GM19240 (cell line): Measurements from ENCODE around the gene PARPBP.
"Not testable (repeated sequence)": the region's sequence is repeated elsewhere in the genome, so short reads cannot be mapped to it uniquely, and the experiment has no call there.

Experiments
- DNase-seq: peaks from one replicate; pipeline ENCODE4 v3.0.0; 2011; ENCODE audit warnings: low spot score; ENCODE audit not compliant: insufficient read length

The PARPBP gene

DNA sequence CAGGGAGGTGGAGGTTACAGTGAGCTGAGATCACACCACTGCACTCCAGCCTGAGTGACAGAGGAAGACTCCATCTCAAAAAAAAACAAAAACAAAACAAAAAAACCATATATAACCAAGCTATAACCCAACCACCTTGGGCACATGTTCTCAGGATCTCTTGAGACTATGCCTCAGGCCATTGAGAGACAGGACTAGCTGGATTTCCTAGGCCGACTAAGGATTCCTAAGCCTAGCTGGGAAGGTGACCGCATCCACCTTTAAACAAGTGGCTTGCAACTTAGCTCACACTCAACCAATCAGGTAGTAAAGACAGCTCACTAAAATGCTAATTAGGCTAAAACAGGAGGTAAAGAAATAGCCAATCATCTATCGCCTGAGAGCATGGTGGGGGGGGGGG is 35.2 kb downstream of the PARPBP start:
- DNase-seq: not testable (repeated sequence)

DNA sequence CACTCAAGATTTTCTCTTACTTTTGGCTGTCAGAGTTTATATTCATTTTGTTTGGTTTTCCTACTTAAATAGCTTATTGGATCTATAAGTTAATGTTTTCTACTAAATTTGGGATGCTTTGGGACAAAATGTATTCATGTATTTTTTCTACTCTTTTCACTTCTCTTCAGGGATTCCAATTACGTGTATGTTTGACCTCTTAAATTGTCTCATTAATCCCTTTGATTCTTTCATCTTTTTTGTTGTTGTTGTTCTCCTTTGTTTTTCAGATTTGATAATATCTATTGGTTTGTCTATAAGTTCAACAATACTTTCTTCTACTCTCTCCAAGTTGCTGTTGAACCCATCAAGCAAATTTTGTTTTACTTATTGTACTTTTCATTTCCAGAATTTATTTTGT is 43.4 kb downstream of the PARPBP start:
- no peak for DNase-seq

DNA sequence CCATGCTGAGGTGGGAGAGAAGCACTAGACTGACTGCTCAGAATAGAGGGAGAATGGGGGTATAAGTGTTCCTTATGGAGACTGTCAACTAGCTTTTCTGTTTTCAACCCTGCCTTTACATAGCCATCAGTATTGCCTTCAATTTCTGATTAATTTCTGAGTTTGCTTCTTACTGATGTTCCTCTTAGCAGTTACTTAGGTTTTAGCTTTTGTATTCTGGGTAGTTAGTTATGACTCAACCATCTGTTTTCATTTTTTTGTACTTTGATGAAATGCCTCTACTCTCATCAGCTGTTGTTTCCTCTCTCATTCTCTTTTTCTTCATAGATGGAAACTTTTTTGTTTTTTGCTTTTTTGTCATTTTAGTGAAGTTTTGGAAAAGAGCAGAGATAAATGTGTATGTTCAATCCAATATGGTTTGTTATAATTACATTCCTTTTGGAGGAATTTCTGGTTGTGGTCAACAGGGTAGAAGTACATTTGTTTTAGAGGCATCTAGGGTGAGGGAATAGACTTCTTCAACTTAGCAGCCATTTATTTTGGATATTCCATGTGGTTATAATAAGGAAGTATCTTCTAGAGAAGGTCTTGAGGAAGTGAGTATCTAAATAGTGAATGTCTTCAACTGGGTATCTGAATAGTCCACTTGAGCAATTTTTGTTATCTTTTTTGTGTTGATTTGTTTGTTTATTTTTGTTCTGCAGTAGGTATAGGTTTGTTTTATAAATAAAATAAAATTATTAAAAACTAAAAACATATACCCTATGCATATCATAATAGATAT is 48.0 kb downstream of the PARPBP start:
- DNase-seq: no peak

DNA sequence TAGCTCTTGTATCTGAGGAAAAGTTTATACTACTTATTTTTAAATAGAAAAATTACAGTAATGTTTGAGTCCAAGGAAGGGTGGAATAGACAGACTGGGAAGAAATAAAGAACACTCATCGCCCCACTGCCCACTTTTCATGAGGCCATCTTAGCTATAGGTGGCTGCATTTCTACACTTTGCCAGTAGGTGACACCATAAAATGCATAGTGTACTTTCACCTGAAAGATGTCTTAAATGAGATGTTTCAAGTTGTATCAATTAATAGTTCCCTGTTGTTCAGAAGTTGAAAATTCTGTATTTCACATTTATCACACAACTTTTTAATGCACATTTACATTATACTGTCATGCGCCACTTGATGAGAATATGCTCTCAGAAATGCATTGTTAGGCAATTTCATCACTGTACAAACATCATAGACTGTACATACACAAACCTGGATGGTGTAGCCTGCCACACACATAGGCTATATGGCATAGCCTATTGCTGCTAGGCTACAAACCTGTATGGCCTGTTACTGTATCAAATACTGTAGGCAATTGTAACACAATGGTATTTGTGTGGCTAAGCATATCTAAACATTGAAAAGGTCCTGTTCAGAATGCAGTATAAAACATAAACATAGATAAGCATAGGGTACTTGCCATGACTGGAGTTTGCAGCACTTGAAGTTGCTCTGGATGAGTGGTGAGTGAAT is 50.1 kb downstream of the PARPBP start:
- DNase-seq: no peak

DNA sequence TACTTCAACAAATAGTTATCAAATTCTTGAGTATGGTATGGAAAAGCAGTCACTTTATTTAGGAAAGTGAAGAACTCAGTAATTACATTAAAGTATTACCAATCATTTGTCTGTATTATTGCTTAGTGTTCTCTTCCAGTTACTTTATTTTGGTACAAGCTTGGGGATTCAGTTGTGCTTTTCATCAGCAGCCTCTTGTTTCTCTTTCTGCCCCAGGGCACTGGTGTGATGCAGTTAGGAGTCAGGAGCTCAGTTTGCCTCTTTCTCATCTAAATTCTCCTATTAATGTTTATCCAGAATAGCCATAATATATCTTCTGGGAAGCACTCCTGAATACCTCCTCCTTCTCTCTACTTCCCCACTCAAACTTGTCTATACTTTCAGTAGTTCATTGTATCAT is 52.0 kb downstream of the PARPBP start:
- no peak for DNase-seq

DNA sequence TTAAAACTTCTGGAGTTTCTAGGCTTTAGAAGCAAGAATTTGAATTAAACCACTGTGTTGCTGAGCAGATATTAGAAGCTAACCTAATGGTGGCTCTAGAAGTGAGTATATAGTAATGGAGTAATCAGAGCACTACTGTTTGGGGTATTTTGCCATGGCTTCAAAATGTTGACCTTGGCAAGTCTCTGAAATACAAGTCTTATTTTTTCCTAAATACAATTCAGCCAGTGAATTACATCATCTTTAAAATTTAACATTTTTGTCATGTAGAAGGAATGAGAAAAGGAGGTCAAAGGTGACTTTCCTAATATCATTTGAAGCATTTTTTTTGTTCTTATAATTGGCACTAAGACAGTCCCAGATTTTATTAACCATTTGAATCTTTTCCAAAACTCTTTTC is 52.5 kb downstream of the PARPBP start:
- DNase-seq: no peak

DNA sequence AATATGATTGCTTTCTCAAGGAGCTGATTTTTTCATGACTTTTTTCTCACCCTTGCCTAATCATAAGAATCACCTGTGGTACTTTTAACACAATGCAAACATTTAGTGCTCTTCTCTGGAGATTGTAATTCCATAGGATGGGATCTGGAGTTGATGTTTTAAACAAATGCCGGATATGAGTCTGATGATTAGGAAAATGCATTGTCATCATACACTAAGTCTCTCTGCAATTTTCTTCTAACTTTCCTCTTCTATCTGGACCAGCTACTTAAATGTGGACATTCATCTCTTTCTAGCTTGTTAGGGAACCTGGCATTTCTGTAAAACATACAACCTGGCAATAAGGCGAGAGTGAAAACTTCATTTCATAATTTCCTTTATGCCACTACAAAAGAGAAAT is 54.1 kb downstream of the PARPBP start:
- DNase-seq: no peak

DNA sequence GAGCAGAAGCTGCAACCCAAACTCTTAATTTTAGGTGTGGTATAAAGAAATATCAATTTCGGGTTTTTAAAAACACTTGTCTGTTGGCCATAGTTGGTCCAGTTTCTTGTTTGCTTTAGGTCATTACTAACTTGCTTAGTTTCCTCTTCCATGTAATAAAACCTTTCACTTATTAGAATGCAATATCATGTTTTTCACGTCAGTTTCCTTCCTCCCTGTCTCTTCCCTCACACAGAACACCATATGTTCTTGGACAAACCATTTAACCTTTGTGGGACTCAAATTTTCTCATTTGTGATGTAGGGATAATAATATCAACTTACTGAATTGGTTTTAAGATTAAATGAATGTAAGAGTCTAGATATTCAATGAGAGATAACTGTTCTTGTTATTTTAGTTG is 54.8 kb downstream of the PARPBP start:
- no peak for DNase-seq

DNA sequence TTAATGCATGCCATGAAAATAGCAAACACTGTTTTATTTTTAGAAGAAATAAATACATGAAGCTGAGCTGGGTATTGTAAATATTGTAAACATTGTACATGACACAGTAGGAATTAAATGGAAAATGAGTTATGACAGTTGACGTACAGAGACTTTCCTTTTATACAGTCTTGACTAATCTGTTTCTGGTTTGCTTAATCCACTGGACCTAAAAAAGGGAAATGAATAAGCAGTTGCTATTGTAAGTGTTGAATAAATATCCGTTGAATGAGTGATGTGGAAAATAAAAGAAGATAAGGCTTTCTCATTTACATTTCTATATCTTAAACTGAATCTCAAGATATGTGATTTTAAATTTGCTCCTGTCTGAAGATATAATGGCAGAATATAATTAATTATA is 62.7 kb downstream of the PARPBP start:
- DNase-seq: no peak

DNA sequence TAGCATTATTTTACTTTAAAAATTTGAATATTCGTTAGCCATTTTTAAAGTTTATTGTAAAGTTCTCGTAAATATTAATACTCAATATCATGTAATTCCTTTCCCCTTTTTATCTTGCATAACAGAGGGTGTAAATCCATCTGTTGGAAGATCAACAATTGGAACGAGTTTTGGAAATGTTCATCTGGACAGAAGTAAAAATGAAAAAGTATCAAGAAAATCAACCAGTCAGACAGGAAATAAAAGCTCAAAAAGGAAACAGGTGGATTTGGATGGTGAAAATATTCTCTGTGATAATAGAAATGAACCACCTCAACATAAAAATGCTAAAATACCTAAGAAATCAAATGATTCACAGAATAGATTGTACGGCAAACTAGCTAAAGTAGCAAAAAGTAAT is 75.8 kb downstream of the PARPBP start:
- DNase-seq: no peak

DNA sequence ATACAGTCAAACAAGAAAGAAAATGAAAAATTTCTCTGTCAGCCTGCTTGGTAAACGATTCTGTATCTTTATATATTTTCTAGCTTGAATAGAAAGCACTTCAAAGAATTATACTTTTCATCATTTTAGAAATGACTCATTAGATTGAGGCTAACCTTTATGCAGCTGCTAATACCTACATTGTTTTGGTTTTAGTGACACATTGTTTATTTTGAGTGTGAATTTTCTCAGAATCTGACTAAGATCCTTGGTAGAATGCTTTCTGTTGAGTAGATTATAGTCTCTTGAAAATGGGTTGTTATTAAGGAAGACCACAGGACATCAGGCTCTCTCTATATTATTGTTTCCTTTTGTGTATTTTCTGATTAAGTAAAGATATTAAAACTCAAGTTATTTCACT is 77.8 kb downstream of the PARPBP start, which contains the start of gene PMCH:
TSS of gene PMCH (minus strand) at position 45 of the 400 bp plus-strand sequence. CDS start 63 bp downstream, outside the sequence.
- DNase-seq: peak; percentile 9

DNA sequence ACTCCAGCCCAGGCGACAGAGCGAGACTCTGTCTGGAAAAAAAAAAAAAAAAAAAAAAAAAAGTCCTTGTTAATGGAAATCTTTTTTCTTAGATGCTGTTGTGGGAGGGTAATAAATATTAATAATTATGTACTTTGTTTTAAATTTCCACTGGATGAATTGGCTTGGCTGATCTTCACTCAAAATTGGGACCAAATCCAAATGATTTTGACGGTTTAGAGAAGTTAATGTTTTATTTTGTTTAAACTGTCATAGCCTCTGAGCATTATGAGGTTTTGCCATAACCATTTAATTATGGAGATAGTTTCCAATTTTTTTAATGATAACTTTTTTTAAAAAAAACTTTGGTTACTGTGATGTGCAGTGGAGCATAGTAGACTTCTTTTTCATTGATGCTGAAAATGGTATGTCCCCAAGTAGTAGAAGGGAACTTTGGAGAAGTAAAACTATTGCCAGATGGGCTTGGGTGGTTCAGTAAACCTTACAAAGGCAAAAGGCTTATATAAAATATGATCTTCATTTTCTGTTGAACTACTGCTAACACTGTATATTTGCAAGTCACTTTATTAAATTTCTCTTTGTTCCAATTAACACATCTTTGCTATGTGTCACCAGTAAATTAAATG is 81.6 kb downstream of the PARPBP start:
- DNase-seq: no peak

DNA sequence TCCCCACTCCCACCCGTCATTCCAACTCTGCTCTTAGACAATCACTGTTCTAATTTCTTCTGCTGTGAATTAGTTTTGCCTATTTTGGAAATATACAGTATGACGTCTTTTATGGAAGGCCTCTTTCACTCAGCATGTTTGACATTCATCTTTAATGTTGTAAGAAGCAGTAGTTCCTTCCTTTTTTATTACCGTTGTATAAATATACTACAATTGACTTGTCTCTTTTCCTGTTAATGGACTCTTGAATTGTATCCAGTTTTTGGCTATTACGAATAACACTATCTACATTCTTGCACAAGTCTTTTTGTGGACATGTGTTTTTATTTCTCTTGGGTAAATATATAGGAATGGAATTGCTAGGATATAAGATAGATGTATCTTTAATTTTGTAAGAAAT is 82.6 kb downstream of the PARPBP start:
- DNase-seq: no peak

DNA sequence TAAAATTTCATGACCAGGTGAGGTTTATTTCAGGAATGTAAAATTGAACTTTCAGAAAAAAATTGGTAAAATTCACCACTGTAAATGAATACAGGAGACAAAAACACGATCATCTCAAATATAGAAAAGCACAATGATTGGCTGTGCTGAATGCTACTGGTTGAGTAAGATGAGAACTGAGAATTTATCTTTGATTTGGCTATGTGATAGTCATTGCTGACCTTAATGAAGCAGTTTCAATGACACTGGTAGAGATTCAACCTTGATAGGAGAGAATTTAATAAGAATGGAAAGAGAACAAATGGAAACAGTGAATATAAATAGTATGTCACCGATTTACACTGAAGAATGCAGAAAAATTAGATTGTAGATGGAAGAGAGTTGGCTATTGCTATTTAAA is 84.0 kb downstream of the PARPBP start:
- no peak for DNase-seq

DNA sequence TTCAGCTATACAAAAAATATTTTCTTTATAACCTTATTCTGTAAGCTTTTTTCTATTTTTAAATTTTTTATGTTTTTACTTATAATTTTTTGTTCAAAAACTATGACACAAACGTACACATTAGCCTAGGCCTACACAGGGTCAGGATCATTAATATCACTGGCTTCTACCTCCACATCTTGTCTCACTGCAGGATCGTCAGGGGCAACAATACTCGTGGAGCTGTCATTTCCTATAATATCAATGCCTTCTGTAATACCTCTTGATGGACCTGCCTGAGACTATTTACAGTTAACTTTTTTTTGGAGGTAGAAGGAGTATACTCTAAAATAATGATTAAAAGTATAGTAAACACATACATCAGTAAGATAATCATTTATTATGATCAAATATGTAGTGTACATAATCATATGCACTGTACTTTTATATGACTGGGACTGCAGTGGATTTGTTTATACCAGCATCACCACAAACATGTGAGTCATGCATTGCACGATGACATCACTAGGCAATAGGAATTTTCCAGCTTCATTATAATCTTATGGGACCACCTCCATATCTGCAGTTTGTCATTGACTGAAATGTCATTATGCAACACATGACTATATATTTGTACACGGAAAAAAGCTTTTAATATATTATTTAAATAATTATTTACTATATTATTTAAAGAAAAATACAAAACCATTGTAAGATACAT is 96.2 kb downstream of the PARPBP start:
- DNase-seq: no peak

DNA sequence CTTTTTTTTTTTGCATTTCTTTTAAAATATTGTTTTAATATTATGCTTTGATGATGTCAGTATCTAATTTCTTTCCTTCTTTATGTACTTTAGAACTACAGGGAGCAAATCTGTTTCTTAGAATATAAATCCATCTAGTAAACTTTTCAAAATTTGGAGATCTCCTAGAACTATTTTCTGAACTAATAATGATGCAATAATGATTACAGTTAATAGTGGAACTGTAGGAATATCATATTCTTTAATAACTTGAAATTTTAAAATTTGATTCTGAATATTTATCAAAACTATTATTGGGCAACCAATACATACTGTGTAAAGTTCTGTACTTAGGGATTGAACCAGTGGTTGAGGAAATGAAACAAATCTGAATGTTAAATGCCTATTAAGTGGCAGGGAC is 100.8 kb downstream of the PARPBP start:
- no peak for DNase-seq

DNA sequence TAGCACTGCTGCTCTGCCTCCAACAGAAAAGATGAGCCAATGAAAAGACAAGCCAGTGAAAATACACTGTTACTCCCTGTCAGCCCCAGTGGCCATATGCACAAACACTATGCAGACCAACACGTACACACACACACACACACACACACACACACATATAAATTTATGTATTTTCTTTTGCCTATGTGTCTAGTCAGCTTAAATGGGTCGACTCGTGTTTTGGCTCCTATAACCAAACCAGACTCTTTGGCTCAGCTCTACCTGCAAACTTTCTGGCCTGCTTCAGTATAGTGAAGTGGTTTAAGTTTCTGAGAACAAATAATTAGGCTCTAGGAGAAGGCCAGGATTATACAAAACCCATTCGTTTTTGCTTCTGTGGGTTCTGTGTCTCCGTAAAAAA is 108.0 kb downstream of the PARPBP start:
- DNase-seq: no peak

DNA sequence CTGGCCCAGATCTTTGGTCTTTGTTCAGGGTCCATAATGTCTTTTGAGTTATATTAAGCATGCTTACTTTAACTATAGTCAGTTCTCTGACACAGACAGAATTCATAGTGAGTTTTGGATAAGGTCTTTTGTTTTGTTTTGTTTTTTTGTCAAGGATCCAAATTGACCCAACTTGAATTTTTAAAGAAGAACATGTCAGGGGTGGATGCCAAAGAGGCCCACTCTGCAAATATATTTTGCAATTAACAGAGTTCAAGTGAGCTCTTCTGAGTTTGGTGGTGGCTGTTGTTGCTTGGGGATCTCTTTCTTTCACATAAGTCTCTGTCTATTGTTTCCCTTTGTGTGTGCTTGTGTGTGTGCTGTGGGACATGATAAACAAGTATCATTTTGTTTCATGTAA is 112.1 kb downstream of the PARPBP start:
- no peak for DNase-seq

DNA sequence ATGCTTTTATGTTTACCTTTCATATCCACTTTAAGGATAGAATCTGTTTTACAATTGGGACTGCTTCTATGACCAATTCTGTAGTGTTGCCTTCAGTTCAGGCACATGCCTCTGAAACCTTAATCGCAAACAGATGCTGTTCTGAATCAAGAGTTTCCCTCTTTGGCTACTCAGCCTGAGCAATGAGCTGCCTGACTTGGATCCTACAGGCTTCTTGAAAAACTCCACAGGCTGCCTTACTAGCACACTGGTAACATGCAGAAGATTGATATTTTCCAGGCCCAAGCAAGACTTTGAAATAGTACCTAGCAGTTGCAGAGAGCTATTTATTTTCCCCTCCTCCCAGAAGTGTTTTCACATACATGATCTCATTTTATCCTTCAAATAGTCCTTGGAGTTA is 112.5 kb downstream of the PARPBP start:
- no peak for DNase-seq

DNA sequence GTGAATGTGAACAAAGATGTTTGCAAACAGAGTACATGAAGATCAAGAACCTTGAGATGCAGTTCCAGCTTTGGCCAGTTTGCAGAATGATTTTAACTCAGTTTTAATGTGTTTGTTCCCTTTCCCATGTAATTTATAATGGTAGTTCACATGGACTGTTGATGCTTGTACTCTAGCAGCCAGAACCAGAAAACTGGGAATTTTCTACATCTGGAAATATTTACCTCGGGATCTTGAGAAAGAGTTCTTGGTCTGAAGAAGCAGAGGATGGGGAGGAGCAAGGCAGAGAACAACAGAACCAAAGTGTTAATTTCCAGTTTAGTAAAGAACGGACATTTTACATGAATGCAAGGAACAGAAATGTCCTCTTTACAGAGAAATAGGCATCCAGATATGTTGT is 114.6 kb downstream of the PARPBP start:
- no peak for DNase-seq

DNA sequence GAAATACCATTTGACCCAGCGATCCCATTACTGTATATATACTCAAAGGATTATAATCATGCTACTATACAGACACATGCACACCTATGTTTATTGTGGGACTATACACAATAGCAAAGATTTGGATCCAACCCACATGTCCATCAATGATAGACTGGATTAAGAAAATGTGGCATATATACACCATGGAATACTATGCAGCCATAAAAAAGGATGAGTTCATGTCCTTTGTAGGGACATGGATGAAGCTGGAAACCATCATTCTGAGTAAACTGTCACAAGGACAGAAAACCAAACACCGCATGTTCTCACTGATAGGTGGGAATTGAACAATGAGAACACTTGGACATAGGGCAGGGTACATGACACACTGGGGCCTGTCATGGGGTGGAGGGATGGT is 120.9 kb downstream of the PARPBP start:
- not testable (repeated sequence) for DNase-seq
